ENCODE measurements around the gene MEI4.

DNA sequence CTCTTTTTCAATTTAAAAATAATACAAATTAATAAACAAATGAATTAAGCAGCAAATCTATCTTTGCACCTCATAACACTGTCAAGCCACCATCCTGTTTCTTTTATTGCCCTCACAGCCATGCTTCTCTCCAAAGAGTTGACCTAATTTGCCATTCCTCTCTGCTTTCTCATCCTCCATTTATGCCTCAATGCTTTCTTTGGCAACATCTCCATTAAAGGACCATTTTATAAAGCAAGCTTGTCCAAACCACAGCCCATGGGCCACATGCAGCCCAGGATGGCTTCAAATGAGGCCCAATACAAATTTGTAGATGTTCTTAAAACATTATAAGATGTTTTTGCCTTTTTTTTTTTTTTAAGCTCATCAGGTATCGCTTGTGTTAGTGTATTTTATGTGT, 26.4 kb upstream of the MEI4 start:
- no peak for TF ChIP-seq ATF7 (IDR thresholded peaks at IDR 0.05; ENCODE audit: low read depth)
- TF ChIP-seq, protein P1, sequence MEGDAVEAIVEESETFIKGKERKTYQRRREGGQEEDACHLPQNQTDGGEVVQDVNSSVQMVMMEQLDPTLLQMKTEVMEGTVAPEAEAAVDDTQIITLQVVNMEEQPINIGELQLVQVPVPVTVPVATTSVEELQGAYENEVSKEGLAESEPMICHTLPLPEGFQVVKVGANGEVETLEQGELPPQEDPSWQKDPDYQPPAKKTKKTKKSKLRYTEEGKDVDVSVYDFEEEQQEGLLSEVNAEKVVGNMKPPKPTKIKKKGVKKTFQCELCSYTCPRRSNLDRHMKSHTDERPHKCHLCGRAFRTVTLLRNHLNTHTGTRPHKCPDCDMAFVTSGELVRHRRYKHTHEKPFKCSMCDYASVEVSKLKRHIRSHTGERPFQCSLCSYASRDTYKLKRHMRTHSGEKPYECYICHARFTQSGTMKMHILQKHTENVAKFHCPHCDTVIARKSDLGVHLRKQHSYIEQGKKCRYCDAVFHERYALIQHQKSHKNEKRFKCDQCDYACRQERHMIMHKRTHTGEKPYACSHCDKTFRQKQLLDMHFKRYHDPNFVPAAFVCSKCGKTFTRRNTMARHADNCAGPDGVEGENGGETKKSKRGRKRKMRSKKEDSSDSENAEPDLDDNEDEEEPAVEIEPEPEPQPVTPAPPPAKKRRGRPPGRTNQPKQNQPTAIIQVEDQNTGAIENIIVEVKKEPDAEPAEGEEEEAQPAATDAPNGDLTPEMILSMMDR (IDR thresholded peaks at IDR 0.05 in 2 of 3, conservative IDR thresholded peaks at IDR 0.05 in 1 of 3; ENCODE audit: control insufficient read depth in 2 of 3, extremely low read depth in 1 of 3, insufficient read depth in 1 of 3, low read depth in 3 of 3, low read length in 3 of 3) = no peak
- TF ChIP-seq, protein P2, sequence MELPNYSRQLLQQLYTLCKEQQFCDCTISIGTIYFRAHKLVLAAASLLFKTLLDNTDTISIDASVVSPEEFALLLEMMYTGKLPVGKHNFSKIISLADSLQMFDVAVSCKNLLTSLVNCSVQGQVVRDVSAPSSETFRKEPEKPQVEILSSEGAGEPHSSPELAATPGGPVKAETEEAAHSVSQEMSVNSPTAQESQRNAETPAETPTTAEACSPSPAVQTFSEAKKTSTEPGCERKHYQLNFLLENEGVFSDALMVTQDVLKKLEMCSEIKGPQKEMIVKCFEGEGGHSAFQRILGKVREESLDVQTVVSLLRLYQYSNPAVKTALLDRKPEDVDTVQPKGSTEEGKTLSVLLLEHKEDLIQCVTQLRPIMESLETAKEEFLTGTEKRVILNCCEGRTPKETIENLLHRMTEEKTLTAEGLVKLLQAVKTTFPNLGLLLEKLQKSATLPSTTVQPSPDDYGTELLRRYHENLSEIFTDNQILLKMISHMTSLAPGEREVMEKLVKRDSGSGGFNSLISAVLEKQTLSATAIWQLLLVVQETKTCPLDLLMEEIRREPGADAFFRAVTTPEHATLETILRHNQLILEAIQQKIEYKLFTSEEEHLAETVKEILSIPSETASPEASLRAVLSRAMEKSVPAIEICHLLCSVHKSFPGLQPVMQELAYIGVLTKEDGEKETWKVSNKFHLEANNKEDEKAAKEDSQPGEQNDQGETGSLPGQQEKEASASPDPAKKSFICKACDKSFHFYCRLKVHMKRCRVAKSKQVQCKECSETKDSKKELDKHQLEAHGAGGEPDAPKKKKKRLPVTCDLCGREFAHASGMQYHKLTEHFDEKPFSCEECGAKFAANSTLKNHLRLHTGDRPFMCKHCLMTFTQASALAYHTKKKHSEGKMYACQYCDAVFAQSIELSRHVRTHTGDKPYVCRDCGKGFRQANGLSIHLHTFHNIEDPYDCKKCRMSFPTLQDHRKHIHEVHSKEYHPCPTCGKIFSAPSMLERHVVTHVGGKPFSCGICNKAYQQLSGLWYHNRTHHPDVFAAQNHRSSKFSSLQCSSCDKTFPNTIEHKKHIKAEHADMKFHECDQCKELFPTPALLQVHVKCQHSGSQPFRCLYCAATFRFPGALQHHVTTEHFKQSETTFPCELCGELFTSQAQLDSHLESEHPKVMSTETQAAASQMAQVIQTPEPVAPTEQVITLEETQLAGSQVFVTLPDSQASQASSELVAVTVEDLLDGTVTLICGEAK (IDR thresholded peaks at IDR 0.05; ENCODE audit: borderline replicate concordance) = no peak
- TF ChIP-seq, protein P3, sequence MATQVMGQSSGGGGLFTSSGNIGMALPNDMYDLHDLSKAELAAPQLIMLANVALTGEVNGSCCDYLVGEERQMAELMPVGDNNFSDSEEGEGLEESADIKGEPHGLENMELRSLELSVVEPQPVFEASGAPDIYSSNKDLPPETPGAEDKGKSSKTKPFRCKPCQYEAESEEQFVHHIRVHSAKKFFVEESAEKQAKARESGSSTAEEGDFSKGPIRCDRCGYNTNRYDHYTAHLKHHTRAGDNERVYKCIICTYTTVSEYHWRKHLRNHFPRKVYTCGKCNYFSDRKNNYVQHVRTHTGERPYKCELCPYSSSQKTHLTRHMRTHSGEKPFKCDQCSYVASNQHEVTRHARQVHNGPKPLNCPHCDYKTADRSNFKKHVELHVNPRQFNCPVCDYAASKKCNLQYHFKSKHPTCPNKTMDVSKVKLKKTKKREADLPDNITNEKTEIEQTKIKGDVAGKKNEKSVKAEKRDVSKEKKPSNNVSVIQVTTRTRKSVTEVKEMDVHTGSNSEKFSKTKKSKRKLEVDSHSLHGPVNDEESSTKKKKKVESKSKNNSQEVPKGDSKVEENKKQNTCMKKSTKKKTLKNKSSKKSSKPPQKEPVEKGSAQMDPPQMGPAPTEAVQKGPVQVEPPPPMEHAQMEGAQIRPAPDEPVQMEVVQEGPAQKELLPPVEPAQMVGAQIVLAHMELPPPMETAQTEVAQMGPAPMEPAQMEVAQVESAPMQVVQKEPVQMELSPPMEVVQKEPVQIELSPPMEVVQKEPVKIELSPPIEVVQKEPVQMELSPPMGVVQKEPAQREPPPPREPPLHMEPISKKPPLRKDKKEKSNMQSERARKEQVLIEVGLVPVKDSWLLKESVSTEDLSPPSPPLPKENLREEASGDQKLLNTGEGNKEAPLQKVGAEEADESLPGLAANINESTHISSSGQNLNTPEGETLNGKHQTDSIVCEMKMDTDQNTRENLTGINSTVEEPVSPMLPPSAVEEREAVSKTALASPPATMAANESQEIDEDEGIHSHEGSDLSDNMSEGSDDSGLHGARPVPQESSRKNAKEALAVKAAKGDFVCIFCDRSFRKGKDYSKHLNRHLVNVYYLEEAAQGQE (IDR thresholded peaks at IDR 0.05; ENCODE audit: low read depth, low read length) = no peak
- TF ChIP-seq, protein P4, sequence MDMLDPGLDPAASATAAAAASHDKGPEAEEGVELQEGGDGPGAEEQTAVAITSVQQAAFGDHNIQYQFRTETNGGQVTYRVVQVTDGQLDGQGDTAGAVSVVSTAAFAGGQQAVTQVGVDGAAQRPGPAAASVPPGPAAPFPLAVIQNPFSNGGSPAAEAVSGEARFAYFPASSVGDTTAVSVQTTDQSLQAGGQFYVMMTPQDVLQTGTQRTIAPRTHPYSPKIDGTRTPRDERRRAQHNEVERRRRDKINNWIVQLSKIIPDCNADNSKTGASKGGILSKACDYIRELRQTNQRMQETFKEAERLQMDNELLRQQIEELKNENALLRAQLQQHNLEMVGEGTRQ (IDR thresholded peaks at IDR 0.05; ENCODE audit: borderline replicate concordance, low read depth, low read length) = no peak

All from GM12878 (cell line).